Neural progenitor cell (in vitro differentiated cells): Measurements from ENCODE around the gene IQGAP2. TPM values are rescaled to one million over a fixed set of nuclear protein-coding genes. Genes with fewer than 3 reads are reported as not detected.

Experiments used
- DNase-seq: peaks from one replicate; pipeline ENCODE4 v3.0.0-alpha.2; 2016; ENCODE audit warnings: low spot score
- H2AFZ ChIP-seq: fragments of 200-600 bp; sonication (generic); replicated peaks from 2 replicates; pipeline ENCODE4 v1.6.1; 2016; ENCODE audit warnings: antibody characterized with exemption
- H3F3A ChIP-seq: fragments of 200-600 bp; sonication (generic); 2 replicates; pipeline ENCODE4 v1.6.1; 2016; ENCODE audit warnings: antibody characterized with exemption, low read depth
- H3K27ac ChIP-seq: fragments of 200-600 bp; sonication (generic); 2 replicates; pipeline ENCODE4 v1.5.1; 2016; ENCODE audit warnings: mild to moderate bottlenecking
- H3K27me3 ChIP-seq: fragments of 200-600 bp; sonication (generic); 2 replicates; pipeline ENCODE4 v1.6.1; 2016; ENCODE audit warnings: mild to moderate bottlenecking, moderate library complexity
- H3K36me3 ChIP-seq: fragments of 200-600 bp; sonication (generic); 2 replicates; pipeline ENCODE4 v1.5.1; 2016
- H3K4me1 ChIP-seq: fragments of 200-600 bp; sonication (generic); 2 replicates; pipeline ENCODE4 v1.6.1; 2016; ENCODE audit warnings: mixed run types
- H3K4me2 ChIP-seq: fragments of 200-600 bp; sonication (generic); 2 replicates; pipeline ENCODE4 v1.6.1; 2016
- H3K4me3 ChIP-seq: fragments of 200-600 bp; sonication (generic); 2 replicates; pipeline ENCODE4 v1.5.1; 2016
- H3K79me2 ChIP-seq: fragments of 200-600 bp; sonication (generic); 2 replicates; pipeline ENCODE4 v1.6.1; 2016; ENCODE audit warnings: low read depth
- H3K9ac ChIP-seq: fragments of 200-600 bp; sonication (generic); 2 replicates; pipeline ENCODE4 v1.6.1; 2016
- H3K9me3 ChIP-seq: fragments of 200-600 bp; sonication (generic); 2 replicates; pipeline ENCODE4 v1.5.1; 2016; ENCODE audit warnings: low read depth
- H4K20me1 ChIP-seq: fragments of 200-600 bp; sonication (generic); 2 replicates; pipeline ENCODE4 v1.6.1; 2016; ENCODE audit warnings: low read depth
- H3K27ac Mint-ChIP-seq: 3 replicates; pipeline ENCODE4 v1.8.0; 2021; ENCODE audit warnings: mixed read lengths
- H3K27me3 Mint-ChIP-seq: 2 replicates; pipeline ENCODE4 v1.8.0; 2022; ENCODE audit warnings: low read depth, mild to moderate bottlenecking, inconsistent platforms, moderate library complexity, mixed read lengths; ENCODE audit not compliant: insufficient read depth
- H3K36me3 Mint-ChIP-seq: 3 replicates; pipeline ENCODE4 v1.8.0; 2021; ENCODE audit warnings: mixed read lengths
- H3K4me1 Mint-ChIP-seq: 3 replicates; pipeline ENCODE4 v1.8.0; 2021; ENCODE audit warnings: mixed read lengths
- H3K4me3 Mint-ChIP-seq: 3 replicates; pipeline ENCODE4 v1.8.0; 2021; ENCODE audit warnings: mild to moderate bottlenecking, moderate library complexity, mixed read lengths
- H3K9me3 Mint-ChIP-seq: 3 replicates; pipeline ENCODE4 v1.8.0; 2020; ENCODE audit warnings: mixed read lengths
- EZH2 ChIP-seq: fragments of 200-600 bp; sonication (generic); IDR thresholded peaks from 2 replicates; pipeline ENCODE4 v1.6.1; 2017; ENCODE audit warnings: antibody characterized with exemption, mild to moderate bottlenecking, moderate library complexity
- EZH2phosphoT487 ChIP-seq: fragments of 200-600 bp; sonication (generic); IDR thresholded peaks from 2 replicates; pipeline ENCODE4 v1.6.1; 2017; ENCODE audit warnings: antibody characterized with exemption
- total RNA-seq: library from RNA; depleted of rRNA; stranded (reverse); fragments of >200 nt; gene quantifications from 2 replicates; pipeline ENCODE4 v1.2.3, GENCODE V29; 2015; ENCODE audit warnings: low replicate concordance
- TF ChIP-seq, protein P1 (sequence below): fragments of 200-600 bp; sonication (generic); IDR thresholded peaks from 2 replicates; pipeline ENCODE4 v1.5.1; 2017; ENCODE audit warnings: antibody characterized with exemption, mild to moderate bottlenecking

Gene IQGAP2
- total RNA-seq, 1 donor from 2014 or later, result 37.7 TPM

DNA sequence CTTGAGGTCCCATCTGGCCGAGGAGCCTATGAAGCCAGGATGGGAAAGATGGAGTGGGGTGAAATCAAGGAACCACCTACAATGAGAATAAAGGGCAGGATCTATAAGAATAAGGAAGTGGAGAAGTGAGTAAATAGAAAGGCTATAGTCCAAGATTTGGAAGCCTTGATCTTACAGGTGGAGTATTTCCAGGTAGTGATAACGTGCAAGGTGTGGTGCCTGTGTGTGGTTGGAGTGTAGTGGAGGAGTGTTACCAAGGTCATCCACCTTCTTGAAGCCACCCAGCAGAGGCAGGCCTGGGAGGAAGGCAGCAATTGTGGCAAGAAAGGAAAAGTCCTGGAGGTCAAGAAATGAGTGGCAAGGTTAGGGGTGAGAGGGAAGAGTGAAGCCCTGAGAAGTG lies 72.9 kb downstream of the IQGAP2 start:
- H3K36me3 Mint-ChIP-seq, result peaks cover 4% of the 10 kb centered on the region
- no peak overlapping the region for H3K4me3 Mint-ChIP-seq
- Histone ChIP-seq H3K27me3 (no peaks in the 10 kb centered on the region), H3K4me2 (no peak overlapping the region), H3K36me3 (no peaks in the 10 kb centered on the region), H3F3A (no peaks in the 10 kb centered on the region), H3K9ac (no peak overlapping the region), H3K4me3 (no peak overlapping the region), H2AFZ (no peak overlapping the region), H3K27ac (no peak overlapping the region), H4K20me1 (no peaks in the 10 kb centered on the region), H3K4me1 (peaks cover 8% of the 10 kb centered on the region), H3K79me2 (no peaks in the 10 kb centered on the region), H3K9me3 (no peaks in the 10 kb centered on the region)
- peaks cover 34% of the 10 kb centered on the region for H3K4me1 Mint-ChIP-seq
- peaks cover 2% of the 10 kb centered on the region for H3K27me3 Mint-ChIP-seq
- no peak for DNase-seq
- no peak for TF ChIP-seq EZH2
- no peak for TF ChIP-seq EZH2phosphoT487
- TF ChIP-seq, protein P1, sequence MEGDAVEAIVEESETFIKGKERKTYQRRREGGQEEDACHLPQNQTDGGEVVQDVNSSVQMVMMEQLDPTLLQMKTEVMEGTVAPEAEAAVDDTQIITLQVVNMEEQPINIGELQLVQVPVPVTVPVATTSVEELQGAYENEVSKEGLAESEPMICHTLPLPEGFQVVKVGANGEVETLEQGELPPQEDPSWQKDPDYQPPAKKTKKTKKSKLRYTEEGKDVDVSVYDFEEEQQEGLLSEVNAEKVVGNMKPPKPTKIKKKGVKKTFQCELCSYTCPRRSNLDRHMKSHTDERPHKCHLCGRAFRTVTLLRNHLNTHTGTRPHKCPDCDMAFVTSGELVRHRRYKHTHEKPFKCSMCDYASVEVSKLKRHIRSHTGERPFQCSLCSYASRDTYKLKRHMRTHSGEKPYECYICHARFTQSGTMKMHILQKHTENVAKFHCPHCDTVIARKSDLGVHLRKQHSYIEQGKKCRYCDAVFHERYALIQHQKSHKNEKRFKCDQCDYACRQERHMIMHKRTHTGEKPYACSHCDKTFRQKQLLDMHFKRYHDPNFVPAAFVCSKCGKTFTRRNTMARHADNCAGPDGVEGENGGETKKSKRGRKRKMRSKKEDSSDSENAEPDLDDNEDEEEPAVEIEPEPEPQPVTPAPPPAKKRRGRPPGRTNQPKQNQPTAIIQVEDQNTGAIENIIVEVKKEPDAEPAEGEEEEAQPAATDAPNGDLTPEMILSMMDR, result no peak
- H3K27ac Mint-ChIP-seq, result no peak overlapping the region
- peaks cover 4% of the 10 kb centered on the region for H3K9me3 Mint-ChIP-seq

DNA sequence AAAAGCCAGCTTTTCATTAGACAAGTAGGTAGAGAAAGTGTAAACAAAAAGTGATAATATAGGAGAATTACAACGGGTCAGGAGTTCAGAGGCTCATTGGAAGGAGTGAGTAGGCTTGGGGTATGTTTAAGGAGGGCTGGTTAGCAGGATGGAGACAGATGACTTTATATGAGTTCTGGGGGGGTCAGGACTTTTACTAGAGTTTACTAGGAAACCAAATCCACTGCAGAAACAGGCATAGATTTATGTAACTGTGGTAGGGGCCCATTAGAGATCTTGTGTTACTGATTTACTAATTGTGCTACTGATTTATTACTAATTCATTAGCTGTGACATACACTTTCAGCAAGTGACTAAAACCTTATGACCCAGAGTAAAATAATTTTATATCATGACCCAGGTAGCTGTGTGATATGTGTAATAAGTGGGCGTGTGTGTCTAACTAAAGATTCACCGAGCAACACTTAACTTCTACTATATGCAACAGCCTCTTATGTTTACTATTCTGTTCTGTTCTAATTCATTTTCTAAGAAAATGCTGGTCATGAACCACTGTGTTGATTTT lies 73.5 kb downstream of the IQGAP2 start:
- no peak overlapping the region for H3K27ac Mint-ChIP-seq
- no peak for DNase-seq
- H3K36me3 Mint-ChIP-seq, result peaks cover under 1% of the 10 kb centered on the region

DNA sequence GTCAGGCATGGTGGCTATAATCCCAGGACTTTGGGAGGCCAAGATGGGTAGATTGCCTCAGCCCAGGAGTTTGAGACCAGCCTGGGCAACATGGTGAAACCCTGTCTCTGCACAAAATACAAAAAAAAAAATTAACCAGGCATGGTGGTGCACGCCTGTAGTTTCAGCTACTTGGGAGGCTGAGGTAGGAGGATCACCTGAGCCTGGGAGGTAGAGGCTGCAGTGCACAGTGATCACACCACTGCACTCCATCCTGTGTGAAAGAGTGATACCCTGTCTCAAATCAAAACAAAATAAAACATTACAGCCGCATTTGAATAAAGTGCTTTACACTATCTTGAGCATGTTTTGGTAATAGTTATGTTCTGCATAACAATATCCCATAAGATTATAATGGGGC lies 74.0 kb downstream of the IQGAP2 start:
- Histone ChIP-seq H2AFZ (no peak overlapping the region), H3K9me3 (no peaks in the 10 kb centered on the region), H3K4me1 (peaks cover 8% of the 10 kb centered on the region), H3F3A (no peaks in the 10 kb centered on the region), H3K36me3 (no peaks in the 10 kb centered on the region), H3K9ac (no peak overlapping the region), H3K4me3 (no peak overlapping the region), H3K27ac (no peak overlapping the region), H3K27me3 (no peaks in the 10 kb centered on the region), H4K20me1 (no peaks in the 10 kb centered on the region), H3K79me2 (no peaks in the 10 kb centered on the region), H3K4me2 (no peak overlapping the region)
- no peaks in the 10 kb centered on the region for H3K36me3 Mint-ChIP-seq
- no peak for DNase-seq
- peaks cover 2% of the 10 kb centered on the region for H3K27me3 Mint-ChIP-seq
- no peaks in the 10 kb centered on the region for H3K9me3 Mint-ChIP-seq
- H3K4me1 Mint-ChIP-seq, result peaks cover 32% of the 10 kb centered on the region
- H3K4me3 Mint-ChIP-seq, result no peak overlapping the region
- H3K27ac Mint-ChIP-seq, result no peak overlapping the region
- TF ChIP-seq EZH2 (no peak), EZH2phosphoT487 (no peak)
- TF ChIP-seq, protein P1, result no peak

More for the DNA sequence above, 73.5 kb downstream of the IQGAP2 start:
- no peaks in the 10 kb centered on the region for H3K9me3 Mint-ChIP-seq
- Histone ChIP-seq H3K27ac (no peak overlapping the region), H3K36me3 (no peaks in the 10 kb centered on the region), H2AFZ (no peak overlapping the region), H3K4me1 (peaks cover 8% of the 10 kb centered on the region), H3K9me3 (no peaks in the 10 kb centered on the region), H3K4me2 (no peak overlapping the region), H3K27me3 (no peaks in the 10 kb centered on the region), H3K79me2 (no peaks in the 10 kb centered on the region), H4K20me1 (no peaks in the 10 kb centered on the region), H3K9ac (no peak overlapping the region), H3F3A (no peaks in the 10 kb centered on the region), H3K4me3 (no peak overlapping the region)
- H3K27me3 Mint-ChIP-seq, result peaks cover 2% of the 10 kb centered on the region
- H3K4me3 Mint-ChIP-seq, result no peak overlapping the region
- TF ChIP-seq, protein P1, result no peak
- TF ChIP-seq EZH2, result no peak
- H3K4me1 Mint-ChIP-seq, result peaks cover 34% of the 10 kb centered on the region
